Activated T-helper 1 cell treated with Interleukin-2 at 50 U/mL for 16 hours (primary cell): ENCODE measurements around the gene ATG7.
"Not testable (repeated sequence)": the region's sequence is repeated elsewhere in the genome, so short reads cannot be mapped to it uniquely, and the experiment has no call there.

Experiments
- DNase-seq: peaks from one replicate; pipeline ENCODE4 v3.0.0-alpha.2; 2020; ENCODE audit warnings: low read depth

The ATG7 gene

DNA sequence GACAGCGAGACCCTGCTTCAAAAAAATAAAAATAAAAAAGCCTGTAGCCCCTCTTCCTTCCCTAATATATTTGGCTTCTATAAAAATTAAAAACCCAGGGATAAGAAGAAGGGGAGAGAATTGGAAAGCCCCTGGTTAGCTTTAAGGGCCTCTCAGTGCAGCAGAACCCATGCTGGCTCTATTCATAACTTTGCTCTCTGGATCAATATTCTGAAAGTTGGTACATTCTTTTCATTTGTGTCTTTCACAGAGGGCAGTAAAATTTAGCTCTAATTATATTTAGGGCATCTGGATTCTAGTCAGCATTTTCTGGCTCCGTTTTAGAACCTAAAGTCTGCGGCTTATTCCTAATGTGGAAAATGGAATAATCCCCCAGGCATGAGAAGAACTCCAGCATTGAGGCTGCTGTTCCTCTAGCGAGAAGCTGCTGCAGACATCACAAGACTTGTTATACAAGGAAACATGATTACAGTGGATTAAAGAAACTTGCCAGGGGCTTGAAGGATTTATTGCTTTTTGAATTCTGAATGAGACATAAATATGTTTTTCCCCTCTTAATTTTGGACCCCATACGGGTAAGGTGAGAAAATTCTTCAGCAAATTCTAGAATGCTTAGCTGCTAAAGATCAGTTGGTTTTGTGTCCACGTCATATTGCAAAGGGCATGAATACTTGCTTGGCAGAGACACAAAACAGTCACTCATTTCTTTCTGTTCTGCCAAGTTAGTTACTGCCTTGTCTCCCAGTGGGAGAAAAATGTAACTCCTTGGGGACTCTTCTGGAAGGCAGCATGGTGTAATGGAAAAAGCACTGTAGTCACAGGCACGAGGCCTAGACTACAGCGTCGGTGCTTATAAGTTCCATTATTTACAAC, 193.8 kb downstream of the ATG7 start:
- DNase-seq, result no peak

GRCh38 chr3:11467875-11468274, 195.7 kb downstream of the ATG7 start:
- no peak for DNase-seq

GRCh38 chr3:11470031-11470853, 198.0 kb downstream of the ATG7 start:
- DNase-seq, result no peak

DNA sequence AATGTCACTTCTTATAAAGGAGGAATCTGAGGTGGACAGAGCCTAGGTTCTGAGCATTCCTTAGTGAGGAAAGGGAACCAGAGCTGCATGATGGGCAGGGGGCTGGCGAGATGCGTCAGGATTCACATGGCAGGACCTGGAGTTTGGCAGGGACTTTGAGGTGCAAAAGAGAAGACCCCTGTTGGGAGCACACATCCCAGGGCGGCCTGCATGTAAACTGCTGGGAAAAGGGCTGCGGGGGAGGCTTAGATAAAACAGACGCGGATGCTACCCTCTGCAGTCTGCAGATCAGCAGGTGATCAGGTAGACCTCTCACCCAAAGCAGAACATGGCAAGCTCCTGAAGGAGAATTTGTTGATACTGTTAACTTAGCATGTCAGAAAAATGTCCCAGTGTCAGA, 203.1 kb downstream of the ATG7 start:
- DNase-seq, result no peak

- no peak for DNase-seq
These were observed 204.5 kb downstream of the ATG7 start for GRCh38 chr3:11476735-11477144.

GRCh38 chr3:11477407-11477911, 205.3 kb downstream of the ATG7 start:
- no peak for DNase-seq

DNA sequence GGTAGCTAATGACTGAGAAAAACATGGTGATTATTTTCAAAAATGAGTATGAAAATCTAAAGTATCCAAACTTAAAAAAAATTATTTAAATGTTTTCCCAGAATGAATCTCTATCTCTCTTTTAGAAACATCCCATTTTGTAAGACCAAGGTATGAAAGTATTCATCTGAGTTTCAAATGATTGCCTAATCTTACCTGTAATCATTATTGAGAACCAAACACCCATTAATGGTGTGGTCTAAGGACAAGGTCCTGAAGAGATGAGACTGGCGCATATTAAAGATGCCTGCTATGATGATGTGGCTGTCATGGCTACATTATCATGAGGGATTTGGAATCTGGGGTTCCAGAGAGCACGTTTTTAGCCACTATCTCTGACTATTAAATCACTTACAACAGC, 206.0 kb downstream of the ATG7 start:
- DNase-seq, result no peak

DNA sequence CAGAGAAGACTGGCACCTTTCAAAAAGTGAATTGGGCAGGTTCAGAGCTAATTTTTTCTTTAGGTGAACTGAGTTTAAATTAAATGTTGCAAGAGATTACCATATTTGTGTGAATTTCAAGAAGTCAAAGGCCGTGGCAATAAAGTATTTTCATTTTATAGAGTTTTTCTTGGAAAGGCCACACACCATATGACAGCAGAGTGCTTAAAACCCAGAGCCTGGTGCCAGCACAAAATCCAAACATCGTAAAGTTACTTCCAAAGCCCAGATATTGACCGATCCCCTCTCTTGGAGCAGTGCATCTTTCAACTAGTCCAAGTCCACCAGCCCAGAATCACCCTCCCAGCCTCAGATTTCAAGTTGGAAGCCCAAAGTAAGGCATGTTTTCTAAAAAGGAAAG, 207.0 kb downstream of the ATG7 start:
- DNase-seq, result no peak

DNA sequence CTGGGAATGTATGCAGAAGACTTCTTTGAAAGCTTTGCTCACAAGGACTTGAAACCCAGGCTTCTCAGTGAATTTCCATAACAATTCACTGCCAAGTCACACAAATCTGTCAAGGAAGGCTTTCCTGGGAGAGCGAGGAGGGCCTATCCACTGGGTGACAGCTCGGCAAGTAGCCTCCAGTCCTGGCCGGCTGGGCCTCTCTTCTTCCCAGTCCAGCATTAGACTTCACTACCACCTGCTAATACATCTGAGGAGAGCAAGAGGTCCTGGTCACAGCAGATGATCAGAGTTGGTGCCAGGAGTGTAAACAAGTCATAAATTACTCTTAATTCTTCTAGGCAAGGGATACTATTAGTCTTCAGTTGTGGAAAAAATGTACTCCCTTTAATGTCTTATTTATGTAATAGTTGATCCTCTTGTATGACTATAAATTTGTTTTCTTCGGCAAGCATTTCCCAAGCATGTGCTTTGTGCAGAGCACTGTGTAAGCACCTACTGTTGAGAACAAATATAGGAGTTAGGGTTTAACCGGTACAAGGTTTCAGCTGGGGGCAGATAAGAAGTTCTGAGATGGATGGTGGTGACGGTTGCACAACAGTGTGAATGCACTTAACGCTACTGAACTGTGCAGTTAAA, 208.6 kb downstream of the ATG7 start:
- DNase-seq, result no peak

DNA sequence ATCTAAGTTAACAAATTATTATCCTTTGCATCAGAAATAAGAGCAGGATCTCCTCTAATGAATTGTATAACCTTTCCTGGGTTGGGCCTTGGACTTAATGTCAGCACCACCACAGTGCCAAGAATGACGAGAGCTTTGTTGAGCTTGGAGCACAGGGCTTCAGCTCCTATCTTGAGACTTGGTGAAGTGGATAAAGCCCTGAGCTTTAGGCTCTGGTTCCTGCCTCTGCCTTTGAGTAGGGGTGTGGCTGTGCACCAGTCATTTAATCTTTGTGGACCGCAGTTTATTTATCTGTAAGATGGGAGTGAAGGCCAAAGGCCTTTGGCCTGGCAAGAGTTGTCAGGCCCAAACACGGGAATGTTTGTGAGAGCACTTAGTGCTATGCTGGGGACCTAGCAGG, 209.4 kb downstream of the ATG7 start:
- DNase-seq, result no peak

DNA sequence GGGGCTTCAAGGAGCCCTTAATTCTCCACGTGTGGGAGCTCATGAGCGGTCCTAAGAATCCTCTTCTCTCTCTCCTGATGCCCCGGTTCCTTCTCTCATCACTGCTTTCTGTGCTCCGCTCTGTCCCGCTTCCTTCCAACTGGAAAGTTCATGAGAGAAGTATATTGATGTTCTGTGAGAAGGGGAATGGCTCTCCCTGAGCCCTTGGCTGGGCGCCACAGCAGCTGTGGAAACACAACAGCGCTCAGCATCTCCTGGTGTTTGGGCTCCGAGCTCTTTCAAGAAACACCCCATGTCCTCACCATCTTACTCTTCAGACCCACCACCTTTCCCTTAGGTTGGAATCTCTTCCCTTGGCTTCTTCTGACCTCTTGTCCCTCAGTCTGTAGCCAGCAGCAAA, 209.8 kb downstream of the ATG7 start:
- DNase-seq, result no peak

DNA sequence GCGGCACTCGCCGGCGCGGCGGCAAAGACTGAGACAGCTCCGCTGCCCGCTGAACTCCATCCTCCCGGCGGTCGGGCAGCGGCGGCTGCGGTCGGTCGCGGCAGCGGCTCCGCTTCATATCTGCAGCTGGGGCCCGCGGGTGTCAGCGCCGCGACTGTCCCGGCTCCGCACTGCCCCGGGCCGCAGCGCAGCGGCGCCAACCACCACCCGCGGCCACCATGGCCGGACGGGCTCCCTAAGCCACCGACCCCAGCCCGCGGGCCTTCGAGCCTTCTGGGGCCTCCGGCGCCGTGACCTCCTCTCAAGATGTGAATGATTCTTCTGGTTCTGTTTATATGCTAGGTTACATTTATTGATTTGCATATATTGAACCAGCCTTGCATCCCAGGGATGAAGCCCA, 216.2 kb downstream of the ATG7 start:
- not testable (repeated sequence) for DNase-seq

DNA sequence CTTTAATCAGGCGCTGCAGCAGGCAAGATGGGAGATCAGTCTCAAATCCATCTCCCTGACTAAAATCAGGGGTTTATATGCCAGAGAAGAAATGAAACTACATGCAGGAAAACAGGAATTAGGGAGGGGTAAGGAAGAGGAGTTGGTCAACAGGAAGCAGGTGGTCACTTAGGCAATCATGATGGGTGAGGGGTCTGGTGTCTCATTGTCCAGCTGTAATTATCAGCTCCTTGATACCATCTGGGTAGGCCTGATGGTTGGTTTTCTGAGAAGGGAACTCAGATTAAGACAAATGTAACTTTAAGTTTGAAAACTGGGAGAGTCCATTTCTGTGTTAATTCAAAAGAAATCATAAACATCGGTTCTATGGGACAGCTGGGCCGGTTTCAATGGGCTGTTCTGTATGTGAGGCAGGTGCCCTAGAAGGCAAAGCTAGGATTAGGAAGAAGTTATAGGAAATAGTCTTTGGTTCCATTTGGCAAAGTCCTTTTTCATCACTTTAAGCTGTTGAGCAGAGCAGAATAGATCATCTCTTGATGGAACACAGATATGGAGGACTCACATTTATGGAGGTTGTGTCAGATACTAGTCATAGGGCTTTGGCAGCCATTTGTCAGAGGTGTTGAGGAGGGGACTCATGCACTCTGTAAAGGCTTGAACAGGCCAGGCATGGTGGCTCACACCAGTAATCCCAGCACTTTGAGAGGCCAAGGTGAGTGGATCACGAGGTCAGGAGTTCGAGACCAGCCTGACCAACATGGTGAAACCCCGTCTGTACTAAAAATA, 222.1 kb downstream of the ATG7 start:
- no peak for DNase-seq

DNA sequence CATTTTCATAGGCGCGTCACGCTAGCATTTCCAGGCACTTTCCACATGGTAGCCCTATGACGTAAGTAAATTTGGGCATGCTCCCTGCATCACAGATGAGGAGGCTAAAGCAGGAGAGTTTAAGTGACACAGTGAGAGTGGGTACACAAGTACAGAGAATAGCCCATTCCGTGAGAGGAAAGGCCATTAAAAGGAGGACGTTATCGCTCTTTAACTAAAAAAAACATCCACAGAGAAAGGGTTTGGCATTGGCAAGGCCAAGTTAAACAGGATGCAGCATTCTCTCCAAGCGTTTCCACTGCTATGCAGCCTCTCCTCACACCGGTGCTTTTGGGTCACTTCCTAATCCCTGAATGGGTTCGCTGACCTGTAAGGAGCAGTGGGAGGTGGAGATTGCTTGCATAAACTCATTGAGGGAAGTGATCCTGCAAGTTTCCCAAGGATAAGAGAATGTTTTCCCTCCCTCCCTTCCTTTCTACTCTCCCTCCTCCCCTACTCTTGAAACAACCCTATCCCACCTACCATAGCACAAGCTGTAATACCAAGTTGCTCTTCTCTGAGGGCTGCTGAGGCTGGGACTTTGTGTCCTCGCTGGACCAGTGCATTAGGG, 223.9 kb downstream of the ATG7 start:
- no peak for DNase-seq

DNA sequence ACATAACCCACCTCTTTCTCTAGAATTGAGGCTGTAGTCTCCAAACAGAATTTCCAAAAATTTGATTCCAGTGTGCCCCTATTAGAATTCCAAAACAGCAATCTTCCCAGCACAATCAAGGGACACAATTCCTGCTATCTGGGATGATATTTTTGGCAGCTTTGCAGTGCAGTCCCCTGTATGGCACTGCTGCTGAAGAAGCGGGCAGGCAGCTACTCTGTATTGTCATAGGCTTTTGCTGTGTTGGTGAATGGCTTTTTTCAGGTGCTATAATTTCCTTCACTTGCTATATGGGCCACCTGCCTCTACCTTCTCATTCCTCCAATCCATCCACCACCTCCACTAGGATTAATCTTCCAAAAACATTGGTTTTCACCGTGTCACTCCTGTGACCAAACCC, 226.0 kb downstream of the ATG7 start:
- DNase-seq, result no peak

DNA sequence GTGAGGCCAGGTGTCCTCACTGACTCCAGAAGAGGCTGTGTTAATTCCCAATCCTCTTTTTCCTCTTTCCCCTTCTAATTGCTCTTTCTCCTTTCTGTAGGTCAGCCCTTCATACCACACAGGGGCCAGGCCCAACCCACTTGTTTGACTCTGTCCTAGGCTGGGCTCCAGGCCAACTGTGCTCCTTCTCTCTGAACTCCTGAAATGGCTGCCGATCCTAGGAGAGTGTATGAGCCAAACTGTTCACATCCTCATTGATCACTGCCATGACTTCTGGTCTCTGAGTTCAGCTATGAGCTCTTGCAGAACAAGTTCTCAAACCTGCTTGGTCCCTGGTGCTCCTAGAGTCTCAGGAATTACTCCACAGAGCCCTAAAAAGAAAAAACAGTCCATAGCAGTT, 226.4 kb downstream of the ATG7 start:
- DNase-seq, result no peak

DNA sequence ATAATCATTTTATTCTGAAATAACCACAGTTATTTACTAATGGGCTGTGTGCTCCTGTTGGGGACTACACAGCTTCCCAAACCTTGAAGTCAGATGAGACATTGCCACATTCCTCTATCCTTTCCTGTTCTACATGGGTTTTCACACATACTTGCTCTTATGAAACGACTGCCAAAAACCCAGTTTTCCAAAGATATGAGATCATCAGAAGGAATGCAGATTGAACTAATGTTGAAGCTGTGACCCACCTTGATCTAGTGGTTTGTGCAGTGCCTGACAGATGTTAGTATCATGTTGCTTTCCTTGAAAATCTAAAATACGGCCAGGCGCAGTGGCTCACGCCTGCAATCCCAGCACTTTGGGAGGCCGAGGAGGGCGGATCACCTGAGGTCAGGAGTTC, 226.9 kb downstream of the ATG7 start:
- DNase-seq, result no peak

GRCh38 chr3:11502413-11502812, 230.2 kb downstream of the ATG7 start:
- DNase-seq, result not testable (repeated sequence)

DNA sequence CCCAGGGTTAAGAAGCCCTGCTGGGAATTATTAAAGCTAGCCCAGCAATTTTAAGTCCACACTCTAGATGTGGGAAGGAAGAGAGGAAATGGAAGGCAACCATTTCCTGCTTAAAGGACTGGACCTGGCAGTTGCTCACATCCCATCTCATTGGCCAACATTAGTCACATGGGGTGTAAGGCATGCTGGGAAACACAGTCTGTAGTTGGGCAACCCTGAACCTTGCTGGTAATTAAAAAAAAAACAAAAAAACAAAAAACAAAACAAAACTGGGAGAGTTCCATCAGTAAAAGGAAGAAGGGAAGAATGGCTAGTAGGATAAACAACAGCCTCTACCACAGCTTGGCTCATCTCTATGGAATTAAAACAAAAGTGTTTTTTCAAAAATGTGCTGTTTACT, 235.5 kb downstream of the ATG7 start:
- DNase-seq, result no peak

DNA sequence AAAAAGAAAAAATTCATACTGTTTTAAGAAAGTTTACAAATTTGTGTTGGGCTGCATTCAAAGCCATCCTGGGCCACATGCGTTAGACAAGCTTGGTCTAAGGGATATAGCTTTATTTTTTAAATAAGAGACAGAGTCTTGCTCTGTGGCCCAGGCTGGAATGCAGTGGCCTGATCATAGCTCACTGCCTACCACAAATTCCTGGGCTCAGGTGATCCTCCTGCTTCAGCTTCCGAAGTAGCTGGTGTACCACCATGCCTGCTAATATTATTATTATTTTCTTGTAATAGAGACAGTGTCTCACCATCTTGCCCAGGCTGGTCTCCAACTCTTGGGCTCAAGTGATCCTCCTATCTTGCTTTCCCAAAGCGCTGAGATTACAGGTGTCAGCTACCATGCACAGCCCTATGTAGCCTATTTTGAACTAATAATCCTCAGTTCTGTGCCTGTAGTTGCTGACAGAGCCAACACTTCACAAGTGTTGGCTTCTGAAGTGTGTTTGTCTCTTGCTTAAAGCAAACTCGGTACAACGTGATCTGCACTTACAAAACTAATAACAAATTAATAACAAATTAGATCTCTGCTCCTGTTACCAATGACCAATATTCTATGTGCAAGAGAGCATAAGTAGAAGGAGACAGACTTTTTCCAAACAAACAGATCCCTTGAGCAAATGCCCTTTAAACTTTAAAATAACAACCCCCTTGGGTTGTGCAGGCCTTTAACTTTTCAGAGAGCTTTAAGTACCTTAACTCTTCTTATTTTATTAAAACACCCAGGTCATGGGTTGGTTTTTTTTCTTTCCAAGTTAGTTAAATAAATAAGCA, 236.4 kb downstream of the ATG7 start:
- DNase-seq, result no peak
